K562 (cell line): ENCODE data around the gene VMP1. TPM values are rescaled to one million over a fixed set of nuclear protein-coding genes. Genes with fewer than 3 reads are reported as not detected.
A peak's percentile ranks its signal among the peaks of the same experiment; 100 is the strongest.

ENCODE experiments used
- ATAC-seq: fragments of 200-7000 bp; cut with Tn5 transposase; 3 replicates; pipeline ENCODE4 v1.9.1; 2020; ENCODE audit warnings: moderate library complexity
- BruUV-seq: library from RNA; stranded (reverse); fragments of 400-500 nt; replicated peaks from 2 replicates; lab custom pipeline; 2021; lab: Mats Ljungman, UMichigan
- CTCF ChIA-PET: fragments of 300-600 bp; formaldehyde crosslinking; extraction: SDS; loops from one replicate; lab custom pipeline; 2021; ENCODE audit warnings: low intra/inter-chr PET ratio; lab: Yijun Ruan, JAX
- POLR2A ChIA-PET: fragments of 300-600, 350-650 bp; sonication (Branson Sonifier 250); formaldehyde crosslinking; extraction: SDS; loops from one replicate; lab custom pipeline; 2021; ENCODE audit warnings: antibody characterized with exemption, inconsistent platforms; lab: Yijun Ruan, JAX
- DNase-seq, 4 experiments: peaks; one replicate each; pipeline versions ENCODE4 v3.0.0 to v3.0.0-alpha.2; 2011 to 2018; ENCODE audit warnings: low spot score in 3 of 4, mixed read lengths in 3 of 4; ENCODE audit errors: extremely low read depth in 1 of 4
- FAIRE-seq: peaks from 2 replicates; lab custom pipeline; 2011; peaks lifted over from hg19 to GRCh38; lab: Jason Lieb, UNC
- H2AFZ ChIP-seq: 2 replicates; pipeline ENCODE4 v1.6.0; 2011; ENCODE audit warnings: low read depth, low read length, control low read depth, inconsistent platforms
- H3K27ac ChIP-seq: fragments of 200-600 bp; 3 replicates; pipeline ENCODE4 v1.8.0; 2011; ENCODE audit warnings: low read depth, mild to moderate bottlenecking, control low read depth, inconsistent platforms, low read length, moderate library complexity, mixed read lengths; ENCODE audit errors: extremely low read depth
- H3K27me3 ChIP-seq, 2 experiments: fragments of 300-600 bp in 1 of 2; 2 replicates in 1 of 2; 3 replicates in 1 of 2; pipeline versions ENCODE4 v1.6.0 to v1.8.0; 2011; ENCODE audit warnings: inconsistent platforms in 2 of 2, low read length in 2 of 2, mild to moderate bottlenecking in 1 of 2, mixed read lengths in 1 of 2, moderate library complexity in 1 of 2; ENCODE audit not compliant: control insufficient read depth in 2 of 2, insufficient read depth in 2 of 2
- H3K36me3 ChIP-seq: fragments of 300-600 bp; 3 replicates; pipeline ENCODE4 v1.8.0; 2011; ENCODE audit warnings: mild to moderate bottlenecking, low read length, inconsistent platforms; ENCODE audit not compliant: control insufficient read depth, insufficient read depth
- H3K4me1 ChIP-seq, 2 experiments: fragments of 200-600 bp in 1 of 2; replicated peaks in 1 of 2; 2 replicates in 1 of 2; 3 replicates in 1 of 2; pipeline versions ENCODE4 v1.5.1 to v1.8.0; 2011; ENCODE audit warnings: inconsistent platforms in 2 of 2, low read length in 2 of 2, mild to moderate bottlenecking in 1 of 2, mixed read lengths in 1 of 2, moderate library complexity in 1 of 2; ENCODE audit not compliant: control insufficient read depth in 2 of 2, insufficient read depth in 2 of 2
- H3K4me2 ChIP-seq: 2 replicates; pipeline ENCODE4 v1.6.1; 2011; ENCODE audit warnings: low read length, control low read depth, inconsistent platforms, mixed read lengths; ENCODE audit not compliant: insufficient read depth
- H3K4me3 ChIP-seq: fragments of 200-600 bp; sonication (generic), shearing (Covaris generic); 2 replicates; pipeline ENCODE4 v1.5.1; 2016; ENCODE audit warnings: control low read depth, inconsistent platforms
- H3K79me2 ChIP-seq: fragments of 200-600 bp; 3 replicates; pipeline ENCODE4 v1.8.0; 2011; ENCODE audit warnings: low read length, inconsistent platforms; ENCODE audit not compliant: control insufficient read depth, insufficient read depth
- H3K9ac ChIP-seq, 2 experiments: 2 replicates each; pipeline versions ENCODE4 v1.6.0 to v1.6.1; 2011; ENCODE audit warnings: low read depth in 2 of 2, low read length in 2 of 2, control low read depth in 1 of 2, inconsistent platforms in 1 of 2, mild to moderate bottlenecking in 1 of 2, mixed read lengths in 1 of 2; ENCODE audit not compliant: insufficient read depth in 1 of 2
- H3K9me1 ChIP-seq: one replicate; pipeline ENCODE4 v1.6.0; 2011; ENCODE audit warnings: inconsistent platforms, mild to moderate bottlenecking, low read length, moderate library complexity; ENCODE audit not compliant: control insufficient read depth, insufficient read depth
- H3K9me3 ChIP-seq: replicated peaks from 2 replicates; pipeline ENCODE4 v1.5.1; 2011; ENCODE audit warnings: low read depth, low read length, inconsistent platforms; ENCODE audit not compliant: control insufficient read depth, insufficient read depth
- H4K20me1 ChIP-seq: replicated peaks from 2 replicates; pipeline ENCODE4 v1.6.1; 2011; ENCODE audit warnings: low read length, inconsistent platforms, mixed read lengths; ENCODE audit not compliant: control insufficient read depth, insufficient read depth
- ATF1 ChIP-seq, 2 experiments: fragments of 450-650 bp in 1 of 2; IDR thresholded peaks; 2 replicates each; pipeline ENCODE4 v1.6.1; 2016; ENCODE audit warnings: missing compliant biosample characterization in 1 of 2, missing genetic modification characterization in 1 of 2
- EGR1 ChIP-seq: fragments of 450-650 bp; conservative IDR thresholded peaks from 2 replicates; pipeline ENCODE4 v1.6.1; 2017; ENCODE audit warnings: mild to moderate bottlenecking
- PTTG1 ChIP-seq: fragments of 450-650 bp; IDR thresholded peaks from 2 replicates; pipeline ENCODE4 v1.6.1; 2016; ENCODE audit warnings: low read depth, mild to moderate bottlenecking, missing genetic modification characterization, missing compliant biosample characterization
- SP1 ChIP-seq: sonication (generic); formaldehyde crosslinking; IDR thresholded peaks from 2 replicates; pipeline ENCODE4 v1.8.1; 2022; ENCODE audit warnings: mild to moderate bottlenecking, missing genetic modification reagents
- ZBTB34 ChIP-seq: fragments of 250-450 bp; sonication (Bioruptor Pico); IDR thresholded peaks from 2 replicates; pipeline ENCODE4 v1.8.0; 2021; ENCODE audit warnings: mild to moderate bottlenecking, moderate library complexity
- ZNF699 ChIP-seq: fragments of 250-450 bp; sonication (Bioruptor Pico); IDR thresholded peaks from 2 replicates; pipeline ENCODE4 v1.8.0; 2021; ENCODE audit warnings: mild to moderate bottlenecking, moderate library complexity; ENCODE audit not compliant: insufficient replicate concordance
- WGBS: fragments of 100-300 bp; shearing (Covaris generic); methylation state at CpG from one replicate; pipeline ENCODE4 v1.1.6; 2016; ENCODE audit warnings: low coverage, mixed read lengths; ENCODE audit not compliant: insufficient coverage; ENCODE audit errors: missing lambda C conversion rate; 5-methylcytosine and 5-hydroxymethylcytosine counted together
- in situ Hi-C: fragments of 300-500 bp; cut with MboI; formaldehyde crosslinking; loops from 4 replicates; pipeline ENCODE4 v1.15.0; 2018; ENCODE audit warnings: inconsistent platforms, mixed read lengths
- intact Hi-C: fragments of 100-400 bp; cut with micrococcal nuclease; formaldehyde crosslinking; loops from 2 replicates; pipeline ENCODE4 v1.14.2; 2022
- polyA plus RNA-seq, 8 experiments: library from polyadenylated mRNA; depleted of rRNA in 4 of 8; stranded (reverse) in 5 of 8; unstranded in 3 of 8; fragments of >200 nt; fragmentation: Nextera tagmentation in 2 of 8; fragmentation: Illumina TruSeq in 1 of 8; extraction: Ambion mirVana in 2 of 8; extraction: Trizol in 1 of 8; gene quantifications; 2 replicates each; pipeline versions ENCODE4 v1.2.1 to v1.2.3, GENCODE V29; 2011 to 2014; ENCODE audit warnings: inconsistent platforms in 1 of 8, missing spikeins in 1 of 8
- total RNA-seq, 7 experiments: library from RNA; depleted of rRNA in 6 of 7; stranded (reverse); fragments of >200 nt in 6 of 7; fragmentation: Illumina TruSeq in 2 of 7; extraction: Trizol in 2 of 7; gene quantifications; 2 replicates each; pipeline versions ENCODE4 v1.2.1 to v1.2.3, GENCODE V29; 2011 to 2021; ENCODE audit warnings: low replicate concordance in 1 of 7
- TF ChIP-seq, protein P1 (sequence below): fragments of 450-650 bp; IDR thresholded peaks from 2 replicates; pipeline ENCODE4 v1.6.1; 2016
- TF ChIP-seq, protein P2 (sequence below): fragments of 250-450 bp; sonication (Bioruptor Pico); IDR thresholded peaks from 2 replicates; pipeline ENCODE4 v1.4.0; 2020; ENCODE audit warnings: mild to moderate bottlenecking, moderate library complexity

VMP1 gene
- total and polyA plus RNA-seq, 9 of the 15 experiments (the other 6 are each of a cell fraction or from before 2014, with no cell fraction given): 123 to 304 (median 151) TPM

- H3K4me3 ChIP-seq: no peak overlapping the region
- no peaks in the 10 kb centered on the region for H3K9me3 ChIP-seq
- FAIRE-seq: no peak
- ChIA-PET POLR2A (interaction anchor here (2.0 kb wide), 1 partner anchor 10 kb away, joined by 7 read pairs; no protein-coding TSS in a partner anchor), CTCF (no interaction called here)
- ATAC-seq: no peak
- intact Hi-C loops (no loop called here), in situ Hi-C loops (no loop called here)
- no peaks in the 10 kb centered on the region for H3K9me1 ChIP-seq
- no TSS peak for BruUV-seq
- no peak overlapping the region for H3K9ac ChIP-seq
- H2AFZ ChIP-seq: no peak overlapping the region
- peaks cover 11% of the 10 kb centered on the region for H3K36me3 ChIP-seq
- H3K79me2 ChIP-seq: no peaks in the 10 kb centered on the region
- no peaks in the 10 kb centered on the region for H4K20me1 ChIP-seq
- no peak for TF ChIP-seq EGR1
- TF ChIP-seq, protein P1, sequence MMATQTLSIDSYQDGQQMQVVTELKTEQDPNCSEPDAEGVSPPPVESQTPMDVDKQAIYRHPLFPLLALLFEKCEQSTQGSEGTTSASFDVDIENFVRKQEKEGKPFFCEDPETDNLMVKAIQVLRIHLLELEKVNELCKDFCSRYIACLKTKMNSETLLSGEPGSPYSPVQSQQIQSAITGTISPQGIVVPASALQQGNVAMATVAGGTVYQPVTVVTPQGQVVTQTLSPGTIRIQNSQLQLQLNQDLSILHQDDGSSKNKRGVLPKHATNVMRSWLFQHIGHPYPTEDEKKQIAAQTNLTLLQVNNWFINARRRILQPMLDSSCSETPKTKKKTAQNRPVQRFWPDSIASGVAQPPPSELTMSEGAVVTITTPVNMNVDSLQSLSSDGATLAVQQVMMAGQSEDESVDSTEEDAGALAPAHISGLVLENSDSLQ: peak; percentile 69
- H3K4me1 ChIP-seq: peaks cover 3 to 5% of the 10 kb centered on the region in 2 experiments; a peak in 1 of 5 replicates
- DNase-seq: no peak
- H3K27me3 ChIP-seq: no peaks in the 10 kb centered on the region
- no peak overlapping the region for H3K27ac ChIP-seq
- WGBS: 70% methylated on average over 2 of the region's 2 CpGs
- no peak overlapping the region for H3K4me2 ChIP-seq
These were observed 89.3 kb downstream of the VMP1 start for GRCh38 chr17:59796785-59797205.

GRCh38 chr17:59798111-59798510, 90.7 kb downstream of the VMP1 start:
- Histone ChIP-seq H3K4me3 (no peak overlapping the region), H3K9me1 (no peaks in the 10 kb centered on the region), H3K9ac (no peak overlapping the region), H3K4me2 (no peak overlapping the region), H2AFZ (no peak overlapping the region), H3K36me3 (peaks cover 11% of the 10 kb centered on the region), H3K27me3 (no peaks in the 10 kb centered on the region), H3K79me2 (no peaks in the 10 kb centered on the region), H3K27ac (0 out of 3 replicates have a peak overlapping the region, but pooled peaks have one; percentile 15), H3K9me3 (no peaks in the 10 kb centered on the region), H3K4me1 (peaks cover 0 to 6% of the 10 kb centered on the region in 2 experiments; a peak in 3 of 5 replicates), H4K20me1 (no peaks in the 10 kb centered on the region)
- ATAC-seq (no peak), DNase-seq (no peak), FAIRE-seq (no peak)
- ChIA-PET CTCF (no interaction called here), POLR2A (interaction anchor here (2.0 kb wide), 1 partner anchor 11 kb away, joined by 7 read pairs; no protein-coding TSS in a partner anchor)
- 65% methylated on average over 4 of the region's 4 CpGs for WGBS
- intact Hi-C loops: no loop called here
- in situ Hi-C loops: no loop called here
- no TSS peak for BruUV-seq
- no peak for TF ChIP-seq ZNF699 (CRISPR knock-in tag)
- no peak for TF ChIP-seq ZBTB34 (CRISPR knock-in tag)
- TF ChIP-seq, protein P2, sequence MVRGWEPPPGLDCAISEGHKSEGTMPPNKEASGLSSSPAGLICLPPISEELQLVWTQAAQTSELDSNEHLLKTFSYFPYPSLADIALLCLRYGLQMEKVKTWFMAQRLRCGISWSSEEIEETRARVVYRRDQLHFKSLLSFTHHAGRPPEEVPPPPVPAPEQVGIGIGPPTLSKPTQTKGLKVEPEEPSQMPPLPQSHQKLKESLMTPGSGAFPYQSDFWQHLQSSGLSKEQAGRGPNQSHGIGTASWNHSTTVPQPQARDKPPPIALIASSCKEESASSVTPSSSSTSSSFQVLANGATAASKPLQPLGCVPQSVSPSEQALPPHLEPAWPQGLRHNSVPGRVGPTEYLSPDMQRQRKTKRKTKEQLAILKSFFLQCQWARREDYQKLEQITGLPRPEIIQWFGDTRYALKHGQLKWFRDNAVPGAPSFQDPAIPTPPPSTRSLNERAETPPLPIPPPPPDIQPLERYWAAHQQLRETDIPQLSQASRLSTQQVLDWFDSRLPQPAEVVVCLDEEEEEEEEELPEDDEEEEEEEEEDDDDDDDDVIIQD (CRISPR knock-in tag): no peak
- TF ChIP-seq ATF1 (CRISPR knock-in tag; IDR thresholded peaks at IDR 0.05): no peak
- no peak for TF ChIP-seq ATF1 (tag; IDR thresholded peaks at IDR 0.05)
- TF ChIP-seq PTTG1 (tag): no peak
- no peak for TF ChIP-seq SP1 (CRISPR knock-in tag)
